GM19099 (cell line): ENCODE results near the gene PSMA8.

Source experiments
- POLR2A ChIP-seq: IDR thresholded peaks from 3 replicates; pipeline ENCODE4 v1.6.1; 2011; ENCODE audit warnings: low read depth; ENCODE audit not compliant: insufficient read length; ENCODE audit errors: extremely low read depth

The PSMA8 gene

GRCh38 chr18:26135548-26135947, 1.9 kb downstream of the PSMA8 start:
- no peak for TF ChIP-seq POLR2A

DNA sequence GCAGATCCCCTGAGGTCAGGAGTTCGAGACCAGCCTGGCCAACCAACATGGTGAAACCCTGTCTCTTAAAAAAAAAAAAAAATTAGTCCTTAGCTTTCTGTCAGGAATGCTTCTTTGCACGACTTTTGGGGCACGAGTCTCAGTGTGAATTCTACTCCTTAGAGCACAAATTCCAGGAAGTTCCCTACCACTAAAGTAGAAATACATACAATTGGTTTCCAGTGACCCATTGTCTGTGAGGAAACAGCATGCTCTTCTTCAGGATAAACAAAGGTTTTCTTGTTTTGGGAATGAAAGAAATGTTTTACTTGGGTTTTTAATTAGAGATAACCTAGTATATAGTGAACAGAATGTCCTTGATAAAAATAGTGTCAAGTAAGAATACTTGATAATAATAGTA, 23.7 kb downstream of the PSMA8 start:
- TF ChIP-seq POLR2A: no peak

- no peak for TF ChIP-seq POLR2A
Measured at GRCh38 chr18:26159353-26159752, 25.7 kb downstream of the PSMA8 start.

DNA sequence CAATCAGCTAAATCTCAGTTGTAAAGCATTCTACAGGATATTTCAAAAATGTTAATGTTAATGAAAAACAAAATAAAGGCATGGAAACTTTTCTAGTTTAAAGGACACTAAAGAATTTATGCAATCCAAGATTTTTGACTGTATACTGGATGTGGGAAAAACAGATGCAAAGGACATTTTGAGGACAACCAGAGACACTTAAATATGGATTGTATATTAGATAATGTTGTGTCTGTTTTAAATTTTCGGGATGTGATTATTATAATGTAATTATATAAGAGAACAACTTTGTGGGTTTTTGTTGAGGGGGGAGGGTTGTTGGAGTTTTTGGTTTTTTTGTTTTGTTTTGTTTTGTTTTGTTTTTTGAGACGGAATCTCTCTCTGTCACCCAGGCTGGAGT, 30.9 kb downstream of the PSMA8 start:
- TF ChIP-seq POLR2A: no peak

- TF ChIP-seq POLR2A: no peak
Measured at GRCh38 chr18:26175481-26175880, 41.8 kb downstream of the PSMA8 start.

DNA sequence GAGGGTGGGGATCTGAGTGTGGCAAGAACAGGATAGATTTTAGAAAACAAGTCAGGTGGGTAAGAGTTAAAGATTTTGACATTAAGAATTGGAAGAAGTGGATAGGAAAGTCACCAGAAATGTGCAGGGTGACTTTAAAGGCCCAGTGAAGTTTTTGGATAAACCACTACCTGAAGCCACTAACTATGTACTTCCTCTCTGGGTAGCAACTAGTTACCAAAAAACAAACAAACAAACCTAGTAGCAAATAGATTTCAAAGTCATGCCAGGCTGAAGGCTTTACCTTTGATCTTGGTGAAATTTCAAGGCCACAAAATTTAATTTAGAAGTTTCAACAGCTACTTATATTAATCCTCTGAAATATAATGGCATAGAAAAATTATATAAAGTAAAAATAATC, 42.5 kb downstream of the PSMA8 start:
- TF ChIP-seq POLR2A: no peak

- TF ChIP-seq POLR2A: no peak
Measured at GRCh38 chr18:26181343-26181826, 47.7 kb downstream of the PSMA8 start.

GRCh38 chr18:26183395-26184112, 49.9 kb downstream of the PSMA8 start:
- no peak for TF ChIP-seq POLR2A

- TF ChIP-seq POLR2A: no peak
Measured at GRCh38 chr18:26185267-26185666, 51.6 kb downstream of the PSMA8 start.

GRCh38 chr18:26190506-26190905, 56.8 kb downstream of the PSMA8 start:
- no peak for TF ChIP-seq POLR2A

GRCh38 chr18:26192233-26192632, 58.6 kb downstream of the PSMA8 start:
- no peak for TF ChIP-seq POLR2A

- TF ChIP-seq POLR2A: no peak
Measured at GRCh38 chr18:26196605-26197004, 62.9 kb downstream of the PSMA8 start.

GRCh38 chr18:26205318-26205717, 71.6 kb downstream of the PSMA8 start:
- TF ChIP-seq POLR2A: no peak

GRCh38 chr18:26206488-26206887, 72.8 kb downstream of the PSMA8 start:
- no peak for TF ChIP-seq POLR2A

DNA sequence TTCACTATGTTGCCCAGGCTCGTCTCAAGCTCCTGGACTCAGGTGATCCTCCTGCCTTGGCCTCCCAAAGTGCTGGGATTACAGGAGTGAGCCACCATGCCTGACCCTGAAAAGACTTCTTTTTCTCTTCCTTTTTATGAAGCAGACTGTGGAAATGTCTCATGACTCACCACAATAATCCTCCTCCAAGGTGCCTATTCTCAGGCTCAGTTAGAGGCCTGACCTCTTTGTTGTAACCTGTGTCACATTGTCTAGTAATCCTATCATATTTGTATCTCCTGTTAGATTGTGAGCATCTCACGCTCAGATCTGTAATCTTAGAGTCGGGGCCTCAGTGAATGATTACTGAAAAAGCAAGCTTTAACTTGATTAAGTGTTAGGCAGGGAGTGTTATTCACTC, 74.3 kb downstream of the PSMA8 start:
- TF ChIP-seq POLR2A: no peak

DNA sequence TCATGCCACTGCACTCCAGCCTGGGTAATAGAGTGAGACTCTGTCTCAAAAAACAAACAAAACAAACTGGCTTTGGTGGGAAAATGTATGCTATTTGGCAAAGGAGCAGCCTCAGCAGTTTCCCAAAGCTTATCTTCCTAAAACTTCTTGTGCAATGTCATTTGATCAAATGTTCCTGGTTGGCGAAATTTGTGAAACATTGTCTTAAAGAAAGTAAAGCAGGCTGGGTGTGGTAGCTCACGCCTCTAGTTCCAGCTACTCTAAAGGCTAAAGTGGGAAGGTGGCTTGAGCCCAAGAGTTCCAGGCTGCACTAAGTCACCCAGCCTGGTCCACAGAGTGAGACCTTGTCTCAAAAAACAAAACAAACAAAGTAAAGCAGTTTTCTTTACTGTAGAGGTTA, 75.3 kb downstream of the PSMA8 start:
- TF ChIP-seq POLR2A: no peak

DNA sequence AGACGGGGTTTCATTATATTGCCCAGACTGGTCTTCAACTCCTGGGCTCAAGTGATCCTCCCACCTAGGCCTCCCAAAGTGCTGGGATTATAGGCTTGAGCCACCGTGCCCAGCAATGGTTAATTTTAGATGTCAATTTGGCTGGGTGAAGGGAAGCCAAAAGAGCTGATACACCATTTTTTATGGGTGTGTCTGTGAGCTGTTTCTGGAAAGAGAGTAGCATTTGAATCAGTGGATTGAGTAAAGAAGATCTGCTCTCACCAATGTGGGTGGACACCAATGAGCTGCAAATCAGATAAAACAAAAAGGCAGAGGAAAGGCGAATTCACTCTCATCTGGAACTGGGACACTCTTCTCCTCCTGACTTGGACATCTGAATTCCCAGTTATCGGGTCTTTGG, 76.5 kb downstream of the PSMA8 start:
- no peak for TF ChIP-seq POLR2A

DNA sequence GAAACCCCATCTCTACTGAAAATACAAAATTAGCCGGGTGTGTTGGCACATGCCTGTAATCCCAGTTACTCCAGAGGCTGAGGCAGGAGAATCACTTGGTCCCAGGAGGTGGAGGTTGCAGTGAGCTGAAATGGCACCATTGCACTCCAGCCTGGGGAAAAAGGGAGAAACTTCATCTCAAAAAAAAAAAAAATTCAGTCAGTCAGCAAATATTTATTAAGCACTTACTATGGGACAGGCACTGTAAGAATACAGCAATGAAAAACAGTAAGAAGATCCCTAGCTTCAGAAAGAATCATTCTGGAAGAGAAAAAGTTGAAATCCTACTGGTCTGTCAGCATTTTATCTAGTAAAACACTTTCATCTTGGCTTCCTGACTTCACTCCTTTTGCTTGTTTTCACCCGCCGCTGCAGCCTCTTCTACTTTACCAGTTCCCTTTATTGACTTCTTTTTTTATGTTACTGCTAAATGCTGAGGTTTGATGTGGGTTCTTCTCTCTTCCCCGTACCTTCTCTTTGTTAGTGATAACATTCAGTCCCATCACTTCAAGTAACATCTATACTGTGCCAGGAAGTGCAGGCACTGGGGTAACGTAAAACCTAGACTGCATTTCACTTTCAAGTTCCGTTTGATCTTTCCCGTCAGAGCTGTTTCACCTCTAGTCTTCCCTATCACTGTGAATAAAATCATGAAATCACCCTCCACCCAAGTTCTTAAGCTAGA, 81.7 kb downstream of the PSMA8 start:
- peak; percentile 49 for TF ChIP-seq POLR2A
